DND-41 (cell line): Measurements from ENCODE around the gene PLD5.
"Not testable (repeated sequence)": the region's sequence is repeated elsewhere in the genome, so short reads cannot be mapped to it uniquely, and the experiment has no call there.

Experiments used
- ATAC-seq: fragments of 200-7000 bp; cut with Tn5 transposase; 3 replicates; pipeline ENCODE4 v1.9.1; 2021; ENCODE audit warnings: low read depth; ENCODE audit not compliant: insufficient read depth
- DNase-seq: peaks from one replicate; pipeline ENCODE4 v3.0.0-alpha.2; 2020
- H2AFZ ChIP-seq: 2 replicates; pipeline ENCODE4 v1.6.0; 2012; ENCODE audit warnings: low read depth, low read length
- H3K27ac ChIP-seq: 2 replicates; pipeline ENCODE4 v1.5.1; 2012; ENCODE audit warnings: low read length, inconsistent platforms
- H3K27me3 ChIP-seq: fragments of 200-600 bp; sonication (generic); 2 replicates; pipeline ENCODE4 v1.6.0; 2012; ENCODE audit warnings: low read length, mild to moderate bottlenecking, inconsistent platforms; ENCODE audit not compliant: insufficient read depth, poor library complexity
- H3K36me3 ChIP-seq: 2 replicates; pipeline ENCODE4 v1.5.1; 2012; ENCODE audit warnings: low read length, inconsistent platforms; ENCODE audit not compliant: insufficient read depth
- H3K4me1 ChIP-seq: 2 replicates; pipeline ENCODE4 v1.5.1; 2012; ENCODE audit warnings: mild to moderate bottlenecking, low read length; ENCODE audit not compliant: insufficient read depth
- H3K4me2 ChIP-seq: 2 replicates; pipeline ENCODE4 v1.6.0; 2012; ENCODE audit warnings: mild to moderate bottlenecking, moderate library complexity, low read length, inconsistent platforms; ENCODE audit not compliant: insufficient read depth
- H3K4me3 ChIP-seq, 2 experiments: fragments of 200-600 bp in 1 of 2; shearing (Covaris generic) in 1 of 2; 2 replicates each; pipeline ENCODE4 v1.5.1; 2012 to 2016; ENCODE audit warnings: inconsistent platforms in 2 of 2, low read length in 2 of 2, mild to moderate bottlenecking in 2 of 2, low read depth in 1 of 2, moderate library complexity in 1 of 2
- H3K79me2 ChIP-seq: 2 replicates; pipeline ENCODE4 v1.6.0; 2012; ENCODE audit warnings: low read length, inconsistent platforms; ENCODE audit not compliant: insufficient read depth
- H3K9ac ChIP-seq: 2 replicates; pipeline ENCODE4 v1.6.0; 2012; ENCODE audit warnings: low read depth, mild to moderate bottlenecking, inconsistent platforms, low read length, moderate library complexity
- H3K9me3 ChIP-seq: 2 replicates; pipeline ENCODE4 v1.5.1; 2012; ENCODE audit warnings: low read length, moderate library complexity, mild to moderate bottlenecking, inconsistent platforms; ENCODE audit not compliant: insufficient read depth, severe bottlenecking
- H4K20me1 ChIP-seq: 2 replicates; pipeline ENCODE4 v1.6.0; 2012; ENCODE audit warnings: low read length; ENCODE audit not compliant: insufficient read depth
- EZH2 ChIP-seq: IDR thresholded peaks from 3 replicates; pipeline ENCODE4 v1.6.1; 2012; ENCODE audit warnings: borderline replicate concordance, low read depth, mild to moderate bottlenecking, moderate library complexity, low read length, inconsistent platforms; ENCODE audit not compliant: severe bottlenecking
- TF ChIP-seq, protein P1 (sequence below): IDR thresholded peaks from 2 replicates; pipeline ENCODE4 v1.5.1; 2012; ENCODE audit warnings: borderline replicate concordance, low read length, moderate library complexity, mild to moderate bottlenecking; ENCODE audit not compliant: poor library complexity, severe bottlenecking; ENCODE audit errors: extremely low read depth

PLD5 gene

DNA sequence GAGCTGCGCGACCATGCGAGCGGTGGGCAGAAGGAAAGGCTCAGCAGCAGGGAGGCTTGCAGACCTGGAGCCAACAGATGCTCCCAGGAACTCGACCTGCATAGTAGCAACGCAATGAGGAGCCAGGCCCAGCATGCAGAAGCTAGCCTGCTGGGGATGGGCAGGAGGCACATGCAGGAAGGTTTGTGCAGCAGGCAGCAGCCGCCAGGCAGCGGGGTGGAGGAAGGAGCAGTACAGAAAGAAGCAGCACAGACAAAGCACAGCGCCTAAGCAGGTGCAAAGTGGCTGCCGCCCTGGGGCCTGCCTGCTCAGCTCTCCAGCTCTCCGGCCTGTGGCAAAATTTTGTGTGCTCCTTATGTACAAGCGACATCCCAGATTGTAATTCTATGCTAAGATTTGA is 312.1 kb downstream of the PLD5 start:
- Histone ChIP-seq H3K27me3 (no peaks in the 10 kb centered on the region), H3K4me1 (no peaks in the 10 kb centered on the region), H4K20me1 (no peaks in the 10 kb centered on the region), H3K36me3 (no peaks in the 10 kb centered on the region), H3K4me3 (no peak overlapping the region), H3K9ac (no peak overlapping the region), H3K27ac (no peak overlapping the region), H3K4me2 (no peak overlapping the region), H3K79me2 (no peaks in the 10 kb centered on the region), H3K9me3 (no peaks in the 10 kb centered on the region), H2AFZ (no peak overlapping the region)
- no peak for ATAC-seq
- no peak for DNase-seq
- TF ChIP-seq, protein P1, sequence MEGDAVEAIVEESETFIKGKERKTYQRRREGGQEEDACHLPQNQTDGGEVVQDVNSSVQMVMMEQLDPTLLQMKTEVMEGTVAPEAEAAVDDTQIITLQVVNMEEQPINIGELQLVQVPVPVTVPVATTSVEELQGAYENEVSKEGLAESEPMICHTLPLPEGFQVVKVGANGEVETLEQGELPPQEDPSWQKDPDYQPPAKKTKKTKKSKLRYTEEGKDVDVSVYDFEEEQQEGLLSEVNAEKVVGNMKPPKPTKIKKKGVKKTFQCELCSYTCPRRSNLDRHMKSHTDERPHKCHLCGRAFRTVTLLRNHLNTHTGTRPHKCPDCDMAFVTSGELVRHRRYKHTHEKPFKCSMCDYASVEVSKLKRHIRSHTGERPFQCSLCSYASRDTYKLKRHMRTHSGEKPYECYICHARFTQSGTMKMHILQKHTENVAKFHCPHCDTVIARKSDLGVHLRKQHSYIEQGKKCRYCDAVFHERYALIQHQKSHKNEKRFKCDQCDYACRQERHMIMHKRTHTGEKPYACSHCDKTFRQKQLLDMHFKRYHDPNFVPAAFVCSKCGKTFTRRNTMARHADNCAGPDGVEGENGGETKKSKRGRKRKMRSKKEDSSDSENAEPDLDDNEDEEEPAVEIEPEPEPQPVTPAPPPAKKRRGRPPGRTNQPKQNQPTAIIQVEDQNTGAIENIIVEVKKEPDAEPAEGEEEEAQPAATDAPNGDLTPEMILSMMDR: no peak
- TF ChIP-seq EZH2: no peak

DNA sequence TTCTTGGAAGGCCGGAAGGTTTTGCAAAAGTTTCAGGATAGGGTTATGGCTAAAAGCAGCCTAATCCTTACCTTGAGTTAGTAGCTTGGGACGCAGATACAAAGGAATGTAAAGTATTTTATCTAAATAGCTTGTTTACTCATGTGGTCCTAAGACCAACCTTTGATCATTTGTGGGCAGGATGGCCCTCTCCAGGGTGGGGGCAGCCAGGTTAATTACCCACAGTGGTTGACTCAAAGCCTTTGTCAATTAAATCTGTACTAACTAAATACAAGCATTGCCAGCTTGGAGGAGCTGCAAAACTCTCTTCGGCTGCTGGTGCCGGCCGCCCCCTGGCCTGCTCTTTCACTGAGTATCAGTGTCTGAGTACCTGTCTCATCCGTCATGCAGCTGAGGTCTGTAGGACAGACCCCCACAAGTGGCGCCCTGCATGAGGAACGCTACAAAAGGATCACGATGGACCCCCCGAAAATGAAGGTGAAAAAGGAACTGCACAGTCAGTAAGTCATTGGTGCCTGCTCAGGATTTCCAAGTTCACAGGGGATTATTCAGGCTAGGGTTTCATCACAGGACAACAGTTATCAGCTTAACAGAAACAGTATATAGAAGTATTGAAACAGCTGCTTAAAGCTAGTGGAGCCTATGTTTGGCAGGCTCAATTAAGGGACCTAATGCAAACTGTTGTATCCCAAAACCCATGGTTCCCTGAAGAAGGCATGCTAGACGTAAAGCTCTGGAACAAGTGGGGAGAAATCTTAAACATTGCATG is 313.1 kb downstream of the PLD5 start:
- TF ChIP-seq, protein P1: no peak
- TF ChIP-seq EZH2: no peak
- Histone ChIP-seq H3K4me2 (no peak overlapping the region), H3K79me2 (no peaks in the 10 kb centered on the region), H3K9ac (no peak overlapping the region), H3K4me3 (no peak overlapping the region), H3K36me3 (no peaks in the 10 kb centered on the region), H3K9me3 (no peaks in the 10 kb centered on the region), H4K20me1 (no peaks in the 10 kb centered on the region), H3K27me3 (no peaks in the 10 kb centered on the region), H2AFZ (no peak overlapping the region), H3K4me1 (no peaks in the 10 kb centered on the region), H3K27ac (no peak overlapping the region)
- DNase-seq (no peak), ATAC-seq (no peak)

DNA sequence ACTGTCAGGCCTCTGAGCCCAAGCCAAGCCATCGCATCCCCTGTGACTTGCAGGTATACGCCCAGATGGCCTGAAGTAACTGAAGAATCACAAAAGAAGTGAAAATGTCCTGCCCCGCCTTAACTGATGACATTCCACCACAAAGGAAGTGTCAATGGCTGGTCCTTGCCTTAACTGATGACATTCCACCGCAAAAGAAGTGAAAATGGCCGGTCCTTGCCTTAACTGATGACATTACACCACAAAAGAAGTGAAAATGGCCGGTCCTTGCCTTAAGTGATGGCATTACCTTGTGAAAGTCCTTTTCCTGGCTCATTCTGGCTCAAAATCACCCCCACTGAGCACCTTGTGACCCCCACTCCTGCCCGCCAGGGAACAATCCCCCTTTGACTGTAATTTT is 314.2 kb downstream of the PLD5 start:
- not testable (repeated sequence) for H3K27me3 ChIP-seq, H2AFZ ChIP-seq, H3K4me1 ChIP-seq, H4K20me1 ChIP-seq, H3K9ac ChIP-seq, H3K79me2 ChIP-seq, H3K4me2 ChIP-seq, DNase-seq, H3K9me3 ChIP-seq, H3K27ac ChIP-seq, H3K4me3 ChIP-seq, ATAC-seq, H3K36me3 ChIP-seq

DNA sequence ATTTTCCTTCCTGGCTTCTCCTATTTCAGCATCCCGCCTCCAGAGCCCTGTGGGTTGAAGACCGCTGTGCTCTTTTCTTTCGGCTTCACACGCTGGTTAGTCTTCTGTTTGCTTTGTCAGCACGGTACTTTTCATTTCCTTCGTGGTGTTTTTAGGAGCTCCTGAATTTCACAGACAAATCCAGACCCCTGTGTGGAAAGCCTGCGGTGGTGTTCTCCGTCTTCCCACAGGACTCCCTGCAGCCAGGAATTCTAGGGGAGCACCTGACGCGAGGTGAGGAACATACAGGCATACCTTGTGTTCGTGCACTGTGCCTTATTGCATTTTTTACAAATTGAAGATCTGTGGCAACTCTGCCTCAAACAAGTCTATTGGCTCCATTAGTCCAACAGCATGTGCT is 315.4 kb downstream of the PLD5 start:
- no peaks in the 10 kb centered on the region for H3K4me1 ChIP-seq
- H3K36me3 ChIP-seq: no peaks in the 10 kb centered on the region
- TF ChIP-seq, protein P1: no peak
- no peak for TF ChIP-seq EZH2
- no peaks in the 10 kb centered on the region for H3K27me3 ChIP-seq
- no peak overlapping the region for H3K4me3 ChIP-seq
- no peaks in the 10 kb centered on the region for H3K79me2 ChIP-seq
- H3K9me3 ChIP-seq: no peaks in the 10 kb centered on the region
- no peak overlapping the region for H3K27ac ChIP-seq
- no peaks in the 10 kb centered on the region for H4K20me1 ChIP-seq
- ATAC-seq (no peak), DNase-seq (no peak)
- H3K4me2 ChIP-seq: no peak overlapping the region
- no peak overlapping the region for H3K9ac ChIP-seq
- no peak overlapping the region for H2AFZ ChIP-seq
